ENCODE data around the gene SLC2A6. TPM values are rescaled to one million over a fixed set of nuclear protein-coding genes. Genes with fewer than 3 reads are reported as not detected.
A peak's percentile ranks its signal among the peaks of the same experiment; 100 is the strongest.

Gene SLC2A6, protein sequence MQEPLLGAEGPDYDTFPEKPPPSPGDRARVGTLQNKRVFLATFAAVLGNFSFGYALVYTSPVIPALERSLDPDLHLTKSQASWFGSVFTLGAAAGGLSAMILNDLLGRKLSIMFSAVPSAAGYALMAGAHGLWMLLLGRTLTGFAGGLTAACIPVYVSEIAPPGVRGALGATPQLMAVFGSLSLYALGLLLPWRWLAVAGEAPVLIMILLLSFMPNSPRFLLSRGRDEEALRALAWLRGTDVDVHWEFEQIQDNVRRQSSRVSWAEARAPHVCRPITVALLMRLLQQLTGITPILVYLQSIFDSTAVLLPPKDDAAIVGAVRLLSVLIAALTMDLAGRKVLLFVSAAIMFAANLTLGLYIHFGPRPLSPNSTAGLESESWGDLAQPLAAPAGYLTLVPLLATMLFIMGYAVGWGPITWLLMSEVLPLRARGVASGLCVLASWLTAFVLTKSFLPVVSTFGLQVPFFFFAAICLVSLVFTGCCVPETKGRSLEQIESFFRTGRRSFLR
- 1 to 10 TPM; 3.6 to 6.1 (median 4.9) TPM for total RNA-seq
- 2.1 TPM for total RNA-seq (2013)
- total RNA-seq: 2.4 to 16.3 (median 6.1) reads per million in 29 experiments

DNA sequence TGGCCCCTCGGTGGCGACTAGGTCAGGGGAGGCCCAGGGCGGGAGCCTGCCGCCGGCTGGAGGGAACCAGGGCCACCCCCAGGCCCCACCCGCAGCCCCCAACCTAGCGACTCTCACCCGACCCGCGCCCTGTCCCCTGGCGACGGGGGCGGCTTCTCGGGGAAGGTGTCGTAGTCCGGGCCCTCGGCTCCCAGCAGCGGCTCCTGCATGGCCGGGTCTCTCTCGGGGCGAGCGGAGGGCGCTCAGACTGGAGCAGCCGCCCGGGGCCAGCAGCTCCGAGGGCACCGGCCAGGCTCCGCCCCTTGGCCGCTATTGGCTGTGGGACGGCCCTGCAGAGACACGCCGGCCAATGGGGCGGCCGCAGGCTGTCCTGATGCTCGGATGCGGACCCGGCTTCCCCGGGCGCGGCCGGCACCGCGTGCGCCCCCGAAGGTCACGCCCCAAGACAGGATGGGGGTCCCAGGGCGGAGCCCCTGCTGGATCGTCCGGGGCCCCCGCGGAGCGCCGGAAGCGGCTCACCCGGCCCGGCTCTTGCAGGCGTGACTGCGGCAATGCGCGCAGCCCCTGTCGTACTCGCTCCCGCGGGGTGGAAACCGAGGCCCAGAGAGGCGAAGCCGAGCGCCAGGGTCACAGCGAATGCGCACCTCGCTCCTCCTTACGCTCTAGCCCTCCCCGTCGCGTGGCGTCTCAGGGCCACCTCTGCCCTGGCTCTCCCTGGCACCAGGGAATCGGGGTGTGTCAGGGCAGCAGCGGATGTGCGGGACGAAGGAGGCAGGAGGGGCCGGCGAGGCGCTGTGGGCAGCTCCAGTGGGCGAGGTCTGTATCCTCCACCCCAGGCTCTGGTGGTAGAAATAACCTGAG is at the start of gene SLC2A6:
SLC2A6 (minus strand) TSS at position 249 of the 861 bp plus-strand sequence; CDS start at position 209, 40 bp downstream.
- Mint-ChIP-seq H3K9me3 (no peaks in the 10 kb centered on the region), H3K4me1 (peaks cover 6 to 14% (median 8%) of the 10 kb centered on the region in 3 donors), H3K36me3 (no peaks in the 10 kb centered on the region), H3K27me3 (no peaks in the 10 kb centered on the region), H3K27ac (peak within 1 kb of the TSS in 1 of 2 donors; percentile 68), H3K4me3 (peak within 1 kb of the TSS; percentile 68 to 77 (median 72))
- Histone ChIP-seq H3K4me3 (ENCODE audit: control insufficient read depth in 1 of 2, extremely low read depth in 1 of 2, low read length in 1 of 2) (peak within 1 kb of the TSS; percentile 61 to 62), H3K9me3 (no peaks in the 10 kb centered on the region), H3K27me3 (replicated peaks in 1 of 2; ENCODE audit: control insufficient read depth in 2 of 2, extremely low read depth in 1 of 2, insufficient read depth in 2 of 2, low read length in 1 of 2) (peaks cover 0 to 7% of the 10 kb centered on the region in 2 experiments), H3K4me1 (ENCODE audit: control insufficient read depth in 1 of 2, extremely low read depth in 1 of 2, insufficient read depth in 2 of 2, low read length in 2 of 2) (peaks cover 8 to 29% of the 10 kb centered on the region in 2 experiments), H3K27ac (ENCODE audit: low read length) (no peak within 1 kb of the TSS), H3K36me3 (ENCODE audit: control insufficient read depth in 2 of 2, extremely low read depth in 1 of 2, insufficient read depth in 1 of 2, low read length in 1 of 2) (peaks cover 0 to 5% of the 10 kb centered on the region in 2 donors)
- 1% methylated on average over 81 of the region's 84 CpGs for WGBS (ENCODE audit: insufficient coverage)
- peak; percentile 56 to 87 (median 72) for DNase-seq
- ChIA-PET CTCF (interaction anchor here in 1 of 2 donors (1.8 kb wide), 1 partner anchor 19 kb away, joined by 7 read pairs; the partner anchor contains the start of gene CACFD1), POLR2A (interaction anchor here (0.5 to 1.4 kb wide), 4 partner anchors 13 to 330 kb away, joined by 3 to 4 read pairs (median 4); no protein-coding TSS in a partner anchor)
- ATAC-seq (replicated peaks in 1 of 4): peak; percentile 97 to 98 (median 98)

DNA sequence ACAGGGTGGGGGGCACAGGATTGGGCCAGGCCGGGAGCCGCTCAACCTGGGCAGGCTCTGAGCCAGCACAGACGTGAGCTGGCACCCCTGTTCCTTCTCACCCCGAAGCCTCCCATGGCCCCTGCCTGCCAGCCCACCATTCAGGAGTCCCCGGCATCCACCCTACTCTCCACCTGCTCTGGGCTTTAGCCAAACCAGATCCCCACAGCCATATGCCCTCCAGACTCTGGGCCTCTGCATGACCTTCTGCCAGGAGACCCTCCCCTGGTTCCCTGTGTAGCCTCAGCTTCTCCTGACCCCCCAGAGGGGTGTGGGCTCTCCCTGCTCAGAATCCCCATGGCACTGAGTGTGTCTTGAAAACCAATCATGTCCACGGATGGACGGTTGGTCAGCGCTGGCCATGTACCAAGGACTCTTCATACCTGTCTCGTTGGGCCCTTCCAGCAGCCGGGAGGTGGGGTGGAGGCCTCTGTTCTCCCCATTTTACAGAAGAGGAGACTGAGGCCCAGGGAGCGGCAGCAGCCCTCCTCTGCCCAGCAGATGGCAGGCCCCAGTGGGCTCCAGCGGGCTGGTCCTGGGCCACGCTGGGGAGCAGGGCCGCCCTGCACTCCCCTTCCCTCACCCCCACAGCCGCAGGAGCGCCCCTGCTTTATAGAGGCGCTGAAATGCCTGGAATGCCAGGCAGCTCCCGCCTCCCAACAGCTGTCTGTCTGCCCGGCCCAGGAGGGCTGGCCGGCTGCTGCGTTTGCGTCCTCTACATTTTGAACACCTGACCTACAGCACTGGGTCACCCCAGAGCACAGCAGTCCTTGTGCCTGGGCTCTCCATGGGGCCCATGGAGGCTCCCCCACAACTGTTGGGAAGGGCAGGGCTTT is 49.3 kb upstream of the SLC2A6 start:
- H3K4me3 ChIP-seq (ENCODE audit: control insufficient read depth in 1 of 2, extremely low read depth in 1 of 2, low read length in 1 of 2): no peak overlapping the region
- Mint-ChIP-seq H3K36me3 (no peaks in the 10 kb centered on the region), H3K27ac (no peak overlapping the region), H3K9me3 (no peaks in the 10 kb centered on the region), H3K4me1 (peaks cover 10 to 20% (median 13%) of the 10 kb centered on the region in 3 donors), H3K4me3 (no peak overlapping the region), H3K27me3 (peaks cover 0 to 18% of the 10 kb centered on the region in 2 donors)
- H3K9me3 ChIP-seq: no peaks in the 10 kb centered on the region
- peaks cover 0 to 67% of the 10 kb centered on the region in 2 experiments for H3K27me3 ChIP-seq (replicated peaks in 1 of 2; ENCODE audit: control insufficient read depth in 2 of 2, extremely low read depth in 1 of 2, insufficient read depth in 2 of 2, low read length in 1 of 2)
- 86% methylated on average over 19 of the region's 22 CpGs for whole genome bisulfite sequencing (ENCODE audit: insufficient coverage)
- DNase-seq (no peak), ATAC-seq (replicated peaks in 1 of 4) (no peak)
- ChIA-PET POLR2A (no interaction called here), CTCF (interaction anchor here in 1 of 2 donors (0.6 kb wide), 1 partner anchor 696 kb away, joined by 9 read pairs; no protein-coding TSS in a partner anchor)
- H3K4me1 ChIP-seq (ENCODE audit: control insufficient read depth in 1 of 2, extremely low read depth in 1 of 2, insufficient read depth in 2 of 2, low read length in 2 of 2): peaks cover 20% of the 10 kb centered on the region in 2 experiments
- H3K36me3 ChIP-seq (ENCODE audit: control insufficient read depth in 2 of 2, extremely low read depth in 1 of 2, insufficient read depth in 1 of 2, low read length in 1 of 2): no peaks in the 10 kb centered on the region
- no peak overlapping the region for H3K27ac ChIP-seq (ENCODE audit: low read length)

DNA sequence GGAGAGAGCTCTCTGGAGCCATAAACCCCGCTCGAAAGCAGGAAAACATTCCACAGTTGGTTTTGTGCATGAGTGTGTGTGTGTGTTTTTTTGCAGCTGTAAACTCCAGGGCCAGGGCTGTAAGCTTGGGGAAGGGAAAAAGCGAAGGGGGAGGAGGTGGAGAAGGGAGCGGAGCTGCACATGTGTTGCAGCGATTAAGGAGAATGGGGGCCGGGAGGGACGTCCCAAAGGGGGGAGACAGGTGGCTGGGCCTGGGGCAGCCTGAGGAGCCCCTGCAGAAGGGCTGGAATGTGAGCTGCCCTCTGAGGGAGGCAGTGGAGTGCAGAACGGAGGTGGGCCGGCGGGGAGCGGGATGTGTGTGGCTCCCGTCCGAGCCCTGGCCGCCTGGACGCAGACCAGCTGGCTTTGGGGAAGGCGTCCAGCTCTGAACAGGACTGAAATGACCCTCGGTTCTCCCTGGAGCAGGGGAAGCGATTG is 48.6 kb upstream of the SLC2A6 start:
- ATAC-seq (replicated peaks in 1 of 4): no peak
- POLR2A ChIA-PET: no interaction called here
- Histone ChIP-seq H3K27ac (ENCODE audit: low read length) (no peak overlapping the region), H3K36me3 (ENCODE audit: control insufficient read depth in 2 of 2, extremely low read depth in 1 of 2, insufficient read depth in 1 of 2, low read length in 1 of 2) (no peaks in the 10 kb centered on the region), H3K4me1 (ENCODE audit: control insufficient read depth in 1 of 2, extremely low read depth in 1 of 2, insufficient read depth in 2 of 2, low read length in 2 of 2) (peaks cover 13 to 14% of the 10 kb centered on the region in 2 experiments), H3K27me3 (replicated peaks in 1 of 2; ENCODE audit: control insufficient read depth in 2 of 2, extremely low read depth in 1 of 2, insufficient read depth in 2 of 2, low read length in 1 of 2) (peaks cover 0 to 59% of the 10 kb centered on the region in 2 experiments), H3K9me3 (no peaks in the 10 kb centered on the region), H3K4me3 (ENCODE audit: control insufficient read depth in 1 of 2, extremely low read depth in 1 of 2, low read length in 1 of 2) (no peak overlapping the region)
- Mint-ChIP-seq H3K27me3 (peaks cover 0 to 11% of the 10 kb centered on the region in 2 donors), H3K36me3 (no peaks in the 10 kb centered on the region), H3K4me3 (no peak overlapping the region), H3K4me1 (peaks cover 4 to 13% (median 6%) of the 10 kb centered on the region in 3 donors), H3K27ac (no peak overlapping the region), H3K9me3 (no peaks in the 10 kb centered on the region)
- WGBS (ENCODE audit: insufficient coverage): 88% methylated on average over 14 of the region's 18 CpGs
- no peak for DNase-seq
- CTCF ChIA-PET: no interaction called here

DNA sequence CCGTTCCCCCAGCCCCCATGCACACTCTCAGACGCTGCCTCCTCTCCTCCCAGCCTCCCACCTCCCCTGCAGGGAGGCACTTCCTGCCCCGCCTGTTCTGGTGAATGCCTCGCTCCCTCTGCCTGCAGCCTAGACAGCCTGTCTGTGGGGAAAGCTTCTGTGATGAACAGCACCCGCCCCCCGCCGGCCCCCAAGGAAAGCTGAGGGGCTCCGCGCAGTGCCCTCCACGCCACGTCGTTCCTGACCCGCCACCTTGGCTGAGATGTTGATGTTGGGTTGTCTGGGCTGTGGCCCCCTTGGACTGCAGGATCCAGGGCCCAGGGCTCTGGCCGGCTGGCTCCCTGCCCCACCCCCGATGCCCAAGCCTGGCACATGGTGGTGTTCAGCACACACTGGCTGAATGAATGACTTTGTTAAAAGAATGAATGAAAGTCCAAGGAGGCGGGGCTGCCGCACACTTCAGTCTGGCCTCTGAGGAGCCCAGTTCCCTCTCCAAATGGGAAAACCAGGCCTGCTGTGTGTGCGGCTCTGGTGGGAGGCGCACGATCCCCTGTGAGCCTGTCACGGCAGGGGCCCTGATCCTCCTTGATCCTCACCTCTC is 47.9 kb upstream of the SLC2A6 start:
- Histone ChIP-seq H3K4me3 (ENCODE audit: control insufficient read depth in 1 of 2, extremely low read depth in 1 of 2, low read length in 1 of 2) (no peak overlapping the region), H3K36me3 (ENCODE audit: control insufficient read depth in 2 of 2, extremely low read depth in 1 of 2, insufficient read depth in 1 of 2, low read length in 1 of 2) (no peaks in the 10 kb centered on the region), H3K9me3 (no peaks in the 10 kb centered on the region), H3K27me3 (replicated peaks in 1 of 2; ENCODE audit: control insufficient read depth in 2 of 2, extremely low read depth in 1 of 2, insufficient read depth in 2 of 2, low read length in 1 of 2) (peaks cover 0 to 57% of the 10 kb centered on the region in 2 experiments), H3K4me1 (ENCODE audit: control insufficient read depth in 1 of 2, extremely low read depth in 1 of 2, insufficient read depth in 2 of 2, low read length in 2 of 2) (peaks cover 12 to 15% of the 10 kb centered on the region in 2 experiments), H3K27ac (ENCODE audit: low read length) (no peak overlapping the region)
- no peak overlapping the region for H3K4me3 Mint-ChIP-seq
- 34% methylated on average over 18 of the region's 21 CpGs for WGBS (ENCODE audit: insufficient coverage)
- peaks cover 0 to 6% of the 10 kb centered on the region in 2 donors for H3K27me3 Mint-ChIP-seq
- H3K4me1 Mint-ChIP-seq: peaks cover 4 to 13% (median 6%) of the 10 kb centered on the region in 3 donors
- ChIA-PET CTCF (no interaction called here), POLR2A (no interaction called here)
- no peaks in the 10 kb centered on the region for H3K9me3 Mint-ChIP-seq
- ATAC-seq (replicated peaks in 1 of 4) (peak in 3 of 4 experiments; percentile 48 to 64 (median 61)), DNase-seq (no peak)
- H3K27ac Mint-ChIP-seq: no peak overlapping the region
- no peaks in the 10 kb centered on the region for H3K36me3 Mint-ChIP-seq

DNA sequence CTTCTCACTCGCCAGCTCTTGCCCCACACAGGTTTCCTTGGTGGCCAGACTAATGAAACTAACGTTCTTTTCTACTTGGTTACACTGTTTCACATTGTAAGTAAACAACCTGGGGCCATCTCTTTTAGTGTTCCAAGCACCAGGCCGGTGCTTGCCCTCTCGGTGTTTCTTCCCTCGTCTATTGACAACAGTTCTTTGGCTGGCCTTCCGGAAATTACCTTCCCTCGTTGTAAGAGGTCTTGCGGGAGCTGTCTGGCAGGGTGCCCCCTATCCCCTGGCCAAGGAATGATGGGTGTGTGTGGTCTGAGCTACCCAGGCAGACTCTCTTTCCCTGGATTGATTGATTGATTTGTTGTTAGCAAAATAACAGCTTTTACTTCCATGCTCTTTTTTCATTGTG is 46.8 kb upstream of the SLC2A6 start:
- CTCF ChIA-PET: no interaction called here
- H3K27ac Mint-ChIP-seq: no peak overlapping the region
- H3K9me3 Mint-ChIP-seq: no peaks in the 10 kb centered on the region
- POLR2A ChIA-PET: no interaction called here
- H3K27me3 Mint-ChIP-seq: peaks cover 0 to 5% of the 10 kb centered on the region in 2 donors
- no peak overlapping the region for H3K4me3 Mint-ChIP-seq
- H3K4me3 ChIP-seq (ENCODE audit: control insufficient read depth in 1 of 2, extremely low read depth in 1 of 2, low read length in 1 of 2): no peak overlapping the region
- WGBS (ENCODE audit: insufficient coverage): 82% methylated on average over 5 of the region's 8 CpGs
- DNase-seq: no peak
- H3K27ac ChIP-seq (ENCODE audit: low read length): no peak overlapping the region
- peaks cover 0 to 50% of the 10 kb centered on the region in 2 experiments for H3K27me3 ChIP-seq (replicated peaks in 1 of 2; ENCODE audit: control insufficient read depth in 2 of 2, extremely low read depth in 1 of 2, insufficient read depth in 2 of 2, low read length in 1 of 2)
- no peak for ATAC-seq (replicated peaks in 1 of 4)
- no peaks in the 10 kb centered on the region for H3K36me3 Mint-ChIP-seq
- peaks cover 12 to 15% of the 10 kb centered on the region in 2 experiments for H3K4me1 ChIP-seq (ENCODE audit: control insufficient read depth in 1 of 2, extremely low read depth in 1 of 2, insufficient read depth in 2 of 2, low read length in 2 of 2)
- peaks cover 4 to 13% (median 6%) of the 10 kb centered on the region in 3 donors for H3K4me1 Mint-ChIP-seq
- H3K36me3 ChIP-seq (ENCODE audit: control insufficient read depth in 2 of 2, extremely low read depth in 1 of 2, insufficient read depth in 1 of 2, low read length in 1 of 2): no peaks in the 10 kb centered on the region
- no peaks in the 10 kb centered on the region for H3K9me3 ChIP-seq
